Fibroblast of villous mesenchyme (primary cell): Measurements from ENCODE around the gene NACC2. TPM values are rescaled to one million over a fixed set of nuclear protein-coding genes. Genes with fewer than 3 reads are reported as not detected.
"Not testable (repeated sequence)": the region's sequence is repeated elsewhere in the genome, so short reads cannot be mapped to it uniquely, and the experiment has no call there.

ENCODE experiments used
- DNase-seq: peaks from one replicate; pipeline ENCODE4 v3.0.0-alpha.2; 2010; ENCODE audit warnings: low read depth
- H3K4me3 ChIP-seq: 2 replicates; pipeline ENCODE4 v1.5.1; 2011; ENCODE audit warnings: low read depth, mild to moderate bottlenecking, low read length
- CTCF ChIP-seq: IDR thresholded peaks from 2 replicates; pipeline ENCODE4 v1.5.1; 2012; ENCODE audit warnings: low read depth, mild to moderate bottlenecking, low read length; ENCODE audit not compliant: insufficient read depth
- total RNA-seq: library from RNA; depleted of rRNA; stranded (reverse); fragments of >200 nt; gene quantifications from 2 replicates; pipeline ENCODE4 v1.2.3, GENCODE V29; 2012

NACC2 gene
- total RNA-seq, 1 donor = 34.1 TPM

- no peak overlapping the region for H3K4me3 ChIP-seq
- no peak for TF ChIP-seq CTCF
- DNase-seq = no peak
Measured at GRCh38 chr9:136075134-136075841, 19.8 kb downstream of the NACC2 start.

GRCh38 chr9:136074706-136075105 is 20.4 kb downstream of the NACC2 start:
- H3K4me3 ChIP-seq = no peak overlapping the region
- no peak for TF ChIP-seq CTCF
- no peak for DNase-seq

GRCh38 chr9:136062657-136063439 is 32.2 kb downstream of the NACC2 start:
- H3K4me3 ChIP-seq = no peak overlapping the region
- TF ChIP-seq CTCF = no peak
- no peak for DNase-seq

- H3K4me3 ChIP-seq, DNase-seq: not testable (repeated sequence)
Measured at GRCh38 chr9:136061916-136062315, 33.2 kb downstream of the NACC2 start.

- no peak for DNase-seq
- no peak for TF ChIP-seq CTCF
Measured at GRCh38 chr9:136061405-136061804, 33.7 kb downstream of the NACC2 start.

GRCh38 chr9:136060671-136061371 is 34.3 kb downstream of the NACC2 start:
- no peak for DNase-seq
- H3K4me3 ChIP-seq = no peak overlapping the region
- TF ChIP-seq CTCF = no peak

More at GRCh38 chr9:136061405-136061804, 33.7 kb downstream of the NACC2 start:
- H3K4me3 ChIP-seq = no peak overlapping the region

- no peak overlapping the region for H3K4me3 ChIP-seq
- peak; percentile 98 for DNase-seq
- TF ChIP-seq CTCF = no peak
Measured at GRCh38 chr9:136059851-136060670, 35.0 kb downstream of the NACC2 start.
